ENCODE results near the gene NUP214. TPM values are rescaled to one million over a fixed set of nuclear protein-coding genes. Genes with fewer than 3 reads are reported as not detected.

Gene NUP214
- total RNA-seq, 1 donor from 2014 or later, result 56.5 TPM

GRCh38 chr9:131087354-131087893 lies 38.0 kb upstream of the NUP214 start:
- TF ChIP-seq CTCF (IDR thresholded peaks at IDR 0.05; ENCODE audit: partially characterized antibody, unreplicated experiment), result no peak
- DNase-seq, result no peak
- H3K27ac Mint-ChIP-seq (ENCODE audit: unreplicated experiment), result no peak overlapping the region
- no peaks in the 10 kb centered on the region for H3K27me3 Mint-ChIP-seq (ENCODE audit: unreplicated experiment)
- no peaks in the 10 kb centered on the region for H3K9me3 Mint-ChIP-seq (ENCODE audit: unreplicated experiment)
- H3K4me3 Mint-ChIP-seq (ENCODE audit: unreplicated experiment), result no peak overlapping the region
- peaks cover 5% of the 10 kb centered on the region for H3K4me1 Mint-ChIP-seq (ENCODE audit: low read depth, unreplicated experiment)
- H3K36me3 Mint-ChIP-seq (ENCODE audit: unreplicated experiment), result no peaks in the 10 kb centered on the region

GRCh38 chr9:131090025-131090787 lies 35.2 kb upstream of the NUP214 start:
- Mint-ChIP-seq H3K4me1 (ENCODE audit: low read depth, unreplicated experiment) (peaks cover 5% of the 10 kb centered on the region), H3K9me3 (ENCODE audit: unreplicated experiment) (peaks cover 5% of the 10 kb centered on the region)
- no peak for TF ChIP-seq CTCF (IDR thresholded peaks at IDR 0.05; ENCODE audit: partially characterized antibody, unreplicated experiment)

GRCh38 chr9:131091352-131091992 lies 33.9 kb upstream of the NUP214 start:
- Mint-ChIP-seq H3K36me3 (ENCODE audit: unreplicated experiment) (no peaks in the 10 kb centered on the region), H3K9me3 (ENCODE audit: unreplicated experiment) (peaks cover 5% of the 10 kb centered on the region), H3K27me3 (ENCODE audit: unreplicated experiment) (peaks cover 3% of the 10 kb centered on the region), H3K27ac (ENCODE audit: unreplicated experiment) (no peak overlapping the region), H3K4me1 (ENCODE audit: low read depth, unreplicated experiment) (peaks cover 5% of the 10 kb centered on the region), H3K4me3 (ENCODE audit: unreplicated experiment) (no peak overlapping the region)
- TF ChIP-seq CTCF (IDR thresholded peaks at IDR 0.05; ENCODE audit: partially characterized antibody, unreplicated experiment), result no peak
- no peak for DNase-seq

More at GRCh38 chr9:131090025-131090787, 35.2 kb upstream of the NUP214 start:
- Mint-ChIP-seq H3K27me3 (ENCODE audit: unreplicated experiment) (peaks cover 3% of the 10 kb centered on the region), H3K4me3 (ENCODE audit: unreplicated experiment) (no peak overlapping the region), H3K27ac (ENCODE audit: unreplicated experiment) (no peak overlapping the region), H3K36me3 (ENCODE audit: unreplicated experiment) (no peaks in the 10 kb centered on the region)
- no peak for DNase-seq

- no peak for DNase-seq
- Mint-ChIP-seq H3K27ac (ENCODE audit: unreplicated experiment) (no peak overlapping the region), H3K4me3 (ENCODE audit: unreplicated experiment) (no peak overlapping the region), H3K4me1 (ENCODE audit: low read depth, unreplicated experiment) (peaks cover 5% of the 10 kb centered on the region), H3K27me3 (ENCODE audit: unreplicated experiment) (peaks cover 3% of the 10 kb centered on the region), H3K36me3 (ENCODE audit: unreplicated experiment) (no peaks in the 10 kb centered on the region), H3K9me3 (ENCODE audit: unreplicated experiment) (peaks cover 5% of the 10 kb centered on the region)
- TF ChIP-seq CTCF (IDR thresholded peaks at IDR 0.05; ENCODE audit: partially characterized antibody, unreplicated experiment), result no peak
These were observed 33.4 kb upstream of the NUP214 start for GRCh38 chr9:131092030-131092429.

All from glutamatergic neuron (in vitro differentiated cells).